ENCODE results near the gene CD109. TPM values are rescaled to one million over a fixed set of nuclear protein-coding genes. Genes with fewer than 3 reads are reported as not detected.

CD109 gene
- total RNA-seq, 1 donor from 2014 or later: 14.3 TPM

DNA sequence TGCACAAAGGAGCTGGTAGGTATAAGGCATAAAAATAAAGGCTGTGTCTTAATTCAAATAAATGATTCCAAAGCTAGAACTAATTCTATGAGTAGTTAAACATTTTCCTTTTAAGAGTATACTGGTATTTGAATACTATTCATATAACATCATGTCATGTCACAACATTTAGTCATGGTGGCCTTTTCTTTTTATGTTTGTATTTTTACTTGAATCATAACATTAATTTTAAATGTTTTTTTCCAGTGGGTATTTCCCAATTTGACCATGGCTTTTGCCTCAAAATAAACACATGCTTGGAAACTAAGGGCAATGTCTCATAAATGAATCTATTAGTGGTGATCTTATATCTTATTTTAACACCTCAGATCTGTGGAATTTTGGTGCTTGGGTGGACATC is 177.1 kb downstream of the CD109 start:
- Mint-ChIP-seq H3K9me3 (ENCODE audit: unreplicated experiment) (peaks cover 3% of the 10 kb centered on the region), H3K27me3 (ENCODE audit: unreplicated experiment) (no peaks in the 10 kb centered on the region), H3K4me1 (ENCODE audit: unreplicated experiment) (peaks cover 1% of the 10 kb centered on the region), H3K4me3 (ENCODE audit: unreplicated experiment) (no peak overlapping the region), H3K36me3 (ENCODE audit: unreplicated experiment) (no peaks in the 10 kb centered on the region), H3K27ac (ENCODE audit: unreplicated experiment) (no peak overlapping the region)
- TF ChIP-seq, protein P1, sequence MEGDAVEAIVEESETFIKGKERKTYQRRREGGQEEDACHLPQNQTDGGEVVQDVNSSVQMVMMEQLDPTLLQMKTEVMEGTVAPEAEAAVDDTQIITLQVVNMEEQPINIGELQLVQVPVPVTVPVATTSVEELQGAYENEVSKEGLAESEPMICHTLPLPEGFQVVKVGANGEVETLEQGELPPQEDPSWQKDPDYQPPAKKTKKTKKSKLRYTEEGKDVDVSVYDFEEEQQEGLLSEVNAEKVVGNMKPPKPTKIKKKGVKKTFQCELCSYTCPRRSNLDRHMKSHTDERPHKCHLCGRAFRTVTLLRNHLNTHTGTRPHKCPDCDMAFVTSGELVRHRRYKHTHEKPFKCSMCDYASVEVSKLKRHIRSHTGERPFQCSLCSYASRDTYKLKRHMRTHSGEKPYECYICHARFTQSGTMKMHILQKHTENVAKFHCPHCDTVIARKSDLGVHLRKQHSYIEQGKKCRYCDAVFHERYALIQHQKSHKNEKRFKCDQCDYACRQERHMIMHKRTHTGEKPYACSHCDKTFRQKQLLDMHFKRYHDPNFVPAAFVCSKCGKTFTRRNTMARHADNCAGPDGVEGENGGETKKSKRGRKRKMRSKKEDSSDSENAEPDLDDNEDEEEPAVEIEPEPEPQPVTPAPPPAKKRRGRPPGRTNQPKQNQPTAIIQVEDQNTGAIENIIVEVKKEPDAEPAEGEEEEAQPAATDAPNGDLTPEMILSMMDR (IDR thresholded peaks at IDR 0.05): no peak
- DNase-seq (ENCODE audit: extremely low spot score, unreplicated experiment): no peak

Other genes starting within 250 kb of the CD109 start
- 0.37 and 0.59 TPM in 2 replicates for gene CGAS, start 243.9 kb upstream of the CD109 start, total RNA-seq
- 23.7 and 24.8 TPM in 2 replicates for gene MTO1, start 234.5 kb upstream of the CD109 start, total RNA-seq
- gene EEF1A1, start 175.2 kb upstream of the CD109 start, total RNA-seq: 10,441 and 10,582 TPM in 2 replicates
- 20.2 and 20.4 TPM in 2 replicates for gene SLC17A5, start 42.2 kb upstream of the CD109 start, total RNA-seq